HUDEP-2 (cell line): ENCODE data around the gene RAB37.
A peak's percentile ranks its signal among the peaks of the same experiment; 100 is the strongest.

Experiments used
- DNase-seq, 76 experiments: peaks; one replicate each; lab custom pipeline; 2025; ENCODE audit not compliant: unreplicated experiment in 76 of 76; lab: John Stamatoyannopoulos, UW

RAB37 gene

DNA sequence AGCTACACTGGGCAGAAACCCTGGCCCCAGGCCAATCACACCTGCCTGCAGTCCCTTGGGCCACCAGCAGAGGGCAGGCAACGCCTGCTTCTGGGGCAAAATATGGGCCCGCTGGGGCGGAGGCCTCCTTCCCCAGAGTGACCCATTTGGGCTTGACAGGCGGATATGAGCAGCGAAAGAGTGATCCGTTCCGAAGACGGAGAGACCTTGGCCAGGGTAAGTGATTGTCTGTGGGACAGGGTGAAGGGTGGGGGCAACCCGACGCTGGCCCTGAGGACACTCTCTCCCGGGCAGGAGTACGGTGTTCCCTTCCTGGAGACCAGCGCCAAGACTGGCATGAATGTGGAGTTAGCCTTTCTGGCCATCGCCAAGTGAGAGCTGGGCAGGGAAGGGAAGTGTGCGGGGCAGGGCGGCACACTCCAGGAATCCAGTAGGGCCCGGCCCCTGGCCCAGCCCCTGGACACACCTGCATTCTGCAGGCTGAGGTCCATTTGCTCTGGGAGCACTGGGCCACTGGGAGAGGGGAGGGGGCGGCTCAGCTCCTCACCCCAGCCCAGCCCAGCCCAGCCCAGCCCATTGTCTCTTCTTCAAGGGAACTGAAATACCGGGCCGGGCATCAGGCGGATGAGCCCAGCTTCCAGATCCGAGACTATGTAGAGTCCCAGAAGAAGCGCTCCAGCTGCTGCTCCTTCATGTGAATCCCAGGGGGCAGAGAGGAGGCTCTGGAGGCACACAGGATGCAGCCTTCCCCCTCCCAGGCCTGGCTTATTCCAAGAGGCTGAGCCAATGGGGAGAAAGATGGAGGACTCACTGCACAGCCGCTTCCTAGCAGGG is 7.9 kb downstream of the RAB37 start:
- DNase-seq, result peak in 70 of 76 experiments; percentile 22 to 95 (median 68)

DNA sequence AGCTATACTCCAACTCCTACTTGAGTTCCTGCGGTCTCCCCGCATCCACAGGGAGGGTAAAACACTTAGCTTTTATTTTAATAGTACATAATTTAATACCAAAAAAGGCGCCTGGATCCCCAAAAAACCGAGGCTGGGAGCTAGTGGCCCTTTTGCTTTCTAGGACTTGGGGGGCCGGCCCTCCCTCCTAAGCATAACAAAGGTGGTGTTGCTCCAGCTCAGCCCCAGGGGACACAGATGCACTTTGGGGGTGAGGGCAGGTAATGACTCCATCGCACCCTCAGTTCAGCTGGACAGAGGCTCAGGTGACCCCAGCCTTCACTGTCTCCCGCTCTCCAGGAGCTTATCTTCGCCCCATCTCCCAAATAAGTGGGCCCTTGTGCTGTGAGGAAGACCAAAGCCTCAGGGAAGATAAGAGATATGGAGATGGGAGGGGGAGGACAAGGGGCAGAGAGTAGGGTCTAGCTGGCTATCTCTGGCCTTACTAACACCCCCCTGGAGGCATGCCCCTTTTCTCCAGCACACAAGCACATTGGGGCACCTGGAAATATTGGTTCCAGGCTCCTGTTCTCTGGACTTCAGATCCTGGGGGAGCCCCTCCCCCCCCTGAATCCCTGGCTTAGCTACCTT is 8.6 kb downstream of the RAB37 start:
- no peak for DNase-seq

DNA sequence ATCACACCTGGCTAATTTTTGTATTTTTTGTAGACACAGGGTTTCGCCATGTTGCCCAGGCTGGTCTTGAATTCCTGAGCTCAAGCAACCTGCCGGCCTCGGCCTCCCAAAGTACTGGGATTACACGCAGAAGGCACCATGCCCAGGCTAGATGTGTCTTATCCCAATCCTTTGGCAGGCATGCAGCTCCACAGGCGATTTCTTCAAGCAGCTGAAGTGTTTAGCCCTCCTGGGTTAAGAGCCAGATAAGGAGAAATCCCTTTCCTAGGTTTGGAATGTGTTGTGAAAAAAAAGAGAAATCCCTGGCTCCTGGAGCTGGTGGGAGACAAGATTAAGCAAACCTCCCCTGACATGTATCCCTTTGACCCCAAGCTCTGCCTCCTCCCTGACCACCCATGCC is 9.3 kb downstream of the RAB37 start:
- DNase-seq, result no peak

DNA sequence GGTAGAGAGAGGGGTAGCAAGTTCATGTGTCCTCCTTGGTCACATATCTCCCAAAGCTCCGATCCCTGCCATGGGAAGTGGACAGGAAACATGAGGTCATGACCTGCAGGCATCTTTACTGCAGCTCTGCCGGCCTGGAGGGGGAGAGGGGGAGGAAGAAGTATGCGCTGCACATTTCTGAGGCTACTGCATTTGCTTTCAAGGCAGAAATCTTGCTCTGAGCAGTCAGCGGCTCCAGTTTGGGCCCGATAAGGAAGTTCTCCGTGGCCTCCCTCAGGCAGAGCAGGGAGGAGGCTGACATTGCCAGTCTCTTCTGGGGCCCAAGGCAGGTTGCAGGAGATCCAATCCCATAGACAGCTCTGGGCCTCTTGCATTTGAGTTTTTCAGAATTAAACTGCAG is 9.9 kb downstream of the RAB37 start:
- DNase-seq, result peak in 63 of 76 experiments; percentile 11 to 72 (median 50)

DNA sequence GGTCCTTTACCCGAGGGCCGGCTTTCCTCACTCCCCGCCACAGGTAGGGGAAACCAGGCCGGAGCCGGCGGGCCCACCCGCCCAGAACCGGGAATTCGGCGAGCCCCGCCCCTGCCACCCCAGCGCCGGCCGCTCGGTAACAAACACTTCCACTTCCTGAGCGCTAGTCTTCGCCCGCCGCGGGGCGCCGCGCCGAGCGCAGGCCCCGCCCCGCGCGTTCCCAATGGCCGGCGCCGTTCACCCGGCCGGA is 11.1 kb downstream of the RAB37 start:
- peak in 2 of 76 experiments; percentile 71 to 77 for DNase-seq

DNA sequence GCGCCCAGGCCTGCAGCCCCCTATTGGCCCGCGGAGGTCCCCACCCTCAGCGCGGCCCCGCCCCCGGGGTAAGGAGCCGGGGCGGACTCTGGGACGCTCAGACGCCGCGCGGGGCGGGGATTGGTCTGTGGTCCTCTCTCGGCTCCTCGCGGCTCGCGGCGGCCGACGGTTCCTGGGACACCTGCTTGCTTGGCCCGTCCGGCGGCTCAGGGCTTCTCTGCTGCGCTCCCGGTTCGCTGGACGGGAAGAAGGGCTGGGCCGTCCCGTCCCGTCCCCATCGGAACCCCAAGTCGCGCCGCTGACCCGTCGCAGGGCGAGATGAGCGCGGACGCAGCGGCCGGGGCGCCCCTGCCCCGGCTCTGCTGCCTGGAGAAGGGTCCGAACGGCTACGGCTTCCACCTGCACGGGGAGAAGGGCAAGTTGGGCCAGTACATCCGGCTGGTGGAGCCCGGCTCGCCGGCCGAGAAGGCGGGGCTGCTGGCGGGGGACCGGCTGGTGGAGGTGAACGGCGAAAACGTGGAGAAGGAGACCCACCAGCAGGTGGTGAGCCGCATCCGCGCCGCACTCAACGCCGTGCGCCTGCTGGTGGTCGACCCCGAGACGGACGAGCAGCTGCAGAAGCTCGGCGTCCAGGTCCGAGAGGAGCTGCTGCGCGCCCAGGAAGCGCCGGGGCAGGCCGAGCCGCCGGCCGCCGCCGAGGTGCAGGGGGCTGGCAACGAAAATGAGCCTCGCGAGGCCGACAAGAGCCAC is 11.6 kb downstream of the RAB37 start, which contains the start of gene NHERF1:
TSS of gene NHERF1 (plus strand) at position 100 of the 750 bp plus-strand sequence. CDS start at position 319, 219 bp downstream.
- DNase-seq, result peak in 71 of 76 experiments; percentile 48 to 94 (median 86)

DNA sequence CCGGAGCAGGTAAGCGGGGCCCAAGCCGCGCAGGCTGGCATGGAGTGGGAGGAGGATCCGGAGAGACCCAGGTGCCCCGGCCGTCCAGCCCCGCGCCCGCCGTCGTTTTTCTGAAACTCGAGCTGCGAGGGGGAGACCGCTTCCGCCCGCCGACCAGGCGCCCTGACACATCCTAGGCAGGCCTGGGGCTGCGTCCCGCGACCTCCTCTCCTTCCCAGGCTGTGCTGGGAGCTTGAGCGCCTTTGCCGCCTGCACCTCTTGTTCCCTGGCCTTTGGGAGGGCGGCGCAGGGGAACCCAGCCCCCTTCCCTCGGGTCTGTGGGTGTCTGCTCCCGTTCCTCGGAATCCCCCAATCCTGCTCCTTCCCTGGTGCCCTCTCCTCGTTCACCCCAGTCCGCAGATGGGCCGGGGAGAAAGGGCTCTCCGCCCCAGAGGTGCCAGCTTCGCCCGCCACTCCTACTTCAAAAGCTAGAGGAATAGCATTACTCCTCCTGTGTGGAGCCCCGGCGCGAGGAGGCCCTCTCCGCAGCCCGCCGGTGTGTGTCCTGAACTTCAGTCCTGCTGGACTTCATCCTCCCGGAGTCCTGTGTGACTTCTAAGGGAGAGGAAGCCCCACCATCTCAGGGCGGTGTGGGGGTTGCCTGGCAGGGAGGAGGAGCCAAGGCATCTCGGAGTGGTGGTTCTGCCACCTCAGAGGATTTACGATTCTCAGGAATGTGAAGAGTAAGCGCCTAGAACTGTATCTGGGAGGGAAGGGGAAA is 12.4 kb downstream of the RAB37 start:
- DNase-seq, result peak in 2 of 76 experiments; percentile 35 to 45

DNA sequence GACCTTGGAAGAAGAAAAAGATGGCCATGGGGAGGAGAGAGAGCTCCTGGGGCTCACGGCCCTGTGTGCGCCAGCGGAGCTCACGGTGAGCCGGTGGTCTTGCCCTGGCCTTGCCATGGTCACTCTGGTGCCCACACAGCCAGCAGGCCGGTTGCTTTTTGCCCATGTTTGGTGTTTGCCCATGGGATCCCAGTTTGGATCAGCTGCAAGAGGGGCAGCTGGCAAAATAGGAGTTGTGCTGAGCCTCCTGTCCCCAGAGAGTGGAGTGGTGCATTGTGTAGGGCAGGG is 12.9 kb downstream of the RAB37 start:
- DNase-seq, result no peak

DNA sequence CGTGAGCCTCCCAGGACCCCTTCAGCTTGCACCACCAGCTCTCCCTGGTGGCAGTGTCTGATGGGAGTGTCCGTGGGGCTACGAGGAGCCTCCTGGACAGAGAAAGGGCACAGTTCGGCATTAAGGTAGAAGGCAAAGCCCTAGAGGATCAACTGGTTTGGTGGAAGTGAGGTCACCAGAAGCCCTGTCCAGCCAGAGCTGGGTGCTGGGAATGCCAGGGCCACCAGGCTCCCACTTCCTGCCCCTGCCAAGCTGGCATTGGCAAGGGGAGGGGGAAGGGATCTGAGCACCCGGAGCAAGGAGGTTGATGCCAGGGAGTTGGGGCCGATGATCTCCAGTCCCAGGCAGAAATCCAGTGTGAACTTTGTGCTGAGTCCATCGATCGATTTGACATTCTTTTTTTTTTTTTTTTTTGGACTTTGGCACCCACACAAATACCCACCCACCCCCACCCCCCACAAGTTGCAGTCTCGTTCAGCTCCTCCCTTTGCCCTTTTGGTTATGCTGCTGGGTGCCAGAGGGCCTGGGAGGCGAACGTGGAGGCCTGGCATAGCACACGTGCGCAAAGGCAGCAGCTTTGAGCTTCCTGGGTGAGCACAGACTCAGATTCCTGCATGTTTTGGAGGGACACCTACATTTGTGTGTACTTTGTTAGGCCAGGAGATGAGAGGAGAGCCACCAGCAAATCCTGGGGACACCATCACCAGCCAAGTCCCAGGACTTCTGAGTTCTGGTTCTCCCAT is 13.4 kb downstream of the RAB37 start:
- no peak for DNase-seq

DNA sequence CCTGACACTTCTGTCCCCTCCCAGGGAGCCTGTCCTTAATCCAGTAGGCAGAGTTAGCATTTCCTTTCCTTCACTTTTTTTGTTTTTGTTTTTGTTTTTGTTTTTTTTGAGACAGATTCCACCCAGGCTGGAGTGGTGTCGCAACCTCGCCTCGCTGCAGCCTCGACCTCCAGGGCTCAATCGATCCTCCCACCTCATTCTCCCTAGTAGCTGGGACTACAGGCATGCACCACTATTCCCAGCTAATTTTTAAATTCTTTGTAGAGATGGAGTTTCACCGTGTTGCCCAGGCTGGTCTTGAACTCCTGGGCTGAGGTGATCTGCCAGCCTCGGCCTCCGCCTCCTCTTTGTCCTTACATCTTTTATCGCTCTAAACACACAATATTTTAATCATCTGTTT is 15.4 kb downstream of the RAB37 start:
- DNase-seq, result no peak

DNA sequence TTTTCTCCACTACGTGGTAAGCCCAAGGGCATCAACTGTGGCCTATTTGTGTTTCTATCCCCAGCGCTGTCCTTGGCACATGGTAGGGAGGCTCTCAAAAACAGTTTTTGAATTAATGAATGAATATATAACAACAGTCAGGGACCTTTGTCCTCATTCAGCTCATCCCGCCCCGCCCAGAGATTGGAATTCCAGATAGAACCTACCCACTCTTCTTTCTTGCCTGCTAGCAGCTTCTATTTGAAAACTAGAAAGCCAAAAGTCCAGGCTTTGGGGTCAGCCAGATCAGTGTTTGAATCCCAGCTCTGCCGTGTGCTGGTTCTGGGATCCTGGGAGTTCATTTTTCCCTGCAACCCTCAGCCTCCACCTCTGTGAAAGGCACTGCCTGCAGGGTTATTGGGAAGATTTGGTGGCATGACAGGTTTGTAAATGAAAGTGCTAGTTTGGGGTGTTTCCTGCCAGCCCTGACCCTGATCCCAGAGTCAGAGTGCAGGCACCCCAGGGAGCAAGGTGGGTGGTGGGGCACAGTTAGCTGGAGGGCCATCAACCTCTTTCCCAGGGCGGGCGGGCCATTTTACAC is 15.9 kb downstream of the RAB37 start:
- no peak for DNase-seq

DNA sequence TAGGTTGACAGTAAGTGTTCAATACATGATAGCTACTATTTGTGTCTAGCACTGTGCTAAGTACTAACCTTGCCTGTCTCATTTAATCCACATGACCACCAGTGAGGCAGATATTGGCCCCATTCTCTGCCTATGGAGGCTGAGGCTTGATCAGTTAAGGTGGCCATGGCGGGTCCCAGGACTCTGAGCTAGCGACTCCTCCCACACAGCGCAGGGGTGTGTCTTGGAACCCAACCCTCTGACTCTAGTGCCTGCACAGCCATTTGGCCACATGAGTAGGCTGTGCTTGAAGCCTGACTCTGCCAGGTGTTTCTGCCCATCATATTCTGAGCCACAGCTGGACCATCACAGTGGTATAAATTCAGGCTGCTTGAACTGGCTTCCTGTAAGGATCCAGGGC is 17.8 kb downstream of the RAB37 start:
- peak in 72 of 76 experiments; percentile 27 to 90 (median 70) for DNase-seq

DNA sequence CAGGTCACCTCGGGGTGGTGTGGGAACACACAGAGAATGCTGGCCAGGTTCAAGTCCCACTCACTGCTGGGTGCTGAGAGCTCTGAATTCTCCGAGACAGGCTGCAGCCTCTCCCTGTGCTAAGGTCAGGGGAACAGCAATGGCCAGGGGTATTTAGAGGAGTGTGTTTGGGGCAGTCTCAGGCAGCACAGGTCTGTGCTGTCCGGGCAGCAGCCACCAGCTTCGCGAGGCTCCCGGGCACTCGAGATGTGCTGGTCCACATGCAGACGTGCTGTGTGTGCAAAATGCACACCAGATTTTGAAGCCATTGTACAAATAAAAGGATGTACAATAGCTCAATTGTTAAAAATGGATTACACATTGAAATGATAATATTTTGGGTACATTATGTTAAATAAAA is 18.5 kb downstream of the RAB37 start:
- DNase-seq, result no peak

DNA sequence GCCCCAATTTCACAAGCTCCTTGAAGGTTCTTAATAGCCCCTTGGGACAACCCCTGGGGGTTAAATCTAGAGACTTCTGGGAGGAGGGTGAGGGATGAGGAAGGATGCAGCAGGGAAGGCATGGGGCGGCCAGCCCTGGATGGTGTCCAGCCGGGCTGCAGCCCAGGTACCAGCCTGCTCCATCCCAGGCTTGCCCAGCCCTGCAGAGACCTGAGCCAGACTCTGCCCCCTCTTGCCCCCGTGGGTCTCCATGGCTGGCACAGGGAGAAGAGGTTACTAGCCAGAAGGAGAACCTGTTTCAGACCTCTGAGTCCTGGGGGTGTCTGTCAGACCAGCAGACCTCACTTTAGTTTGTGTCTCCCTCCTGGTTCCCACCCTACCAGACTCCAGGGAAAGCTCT is 19.8 kb downstream of the RAB37 start:
- no peak for DNase-seq

DNA sequence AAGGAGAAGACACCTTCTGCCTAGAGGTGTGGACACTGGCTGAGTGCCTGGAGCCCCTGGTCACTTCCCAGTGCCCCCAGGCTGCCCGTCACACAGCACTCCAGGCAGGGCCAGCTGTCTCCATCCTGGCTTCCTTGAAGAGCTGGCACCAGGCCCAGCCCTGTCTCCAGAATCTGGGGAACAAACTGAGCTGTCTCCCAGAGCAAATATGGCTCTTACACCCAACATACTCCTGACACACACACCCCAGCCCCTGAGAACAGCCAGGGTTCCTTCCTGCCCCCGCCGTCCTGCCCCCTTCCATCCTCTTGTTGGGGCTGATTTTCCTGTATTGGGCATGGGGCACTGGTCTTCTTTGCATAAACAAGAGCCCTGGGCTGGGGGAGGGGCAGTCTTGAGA is 20.4 kb downstream of the RAB37 start:
- no peak for DNase-seq

DNA sequence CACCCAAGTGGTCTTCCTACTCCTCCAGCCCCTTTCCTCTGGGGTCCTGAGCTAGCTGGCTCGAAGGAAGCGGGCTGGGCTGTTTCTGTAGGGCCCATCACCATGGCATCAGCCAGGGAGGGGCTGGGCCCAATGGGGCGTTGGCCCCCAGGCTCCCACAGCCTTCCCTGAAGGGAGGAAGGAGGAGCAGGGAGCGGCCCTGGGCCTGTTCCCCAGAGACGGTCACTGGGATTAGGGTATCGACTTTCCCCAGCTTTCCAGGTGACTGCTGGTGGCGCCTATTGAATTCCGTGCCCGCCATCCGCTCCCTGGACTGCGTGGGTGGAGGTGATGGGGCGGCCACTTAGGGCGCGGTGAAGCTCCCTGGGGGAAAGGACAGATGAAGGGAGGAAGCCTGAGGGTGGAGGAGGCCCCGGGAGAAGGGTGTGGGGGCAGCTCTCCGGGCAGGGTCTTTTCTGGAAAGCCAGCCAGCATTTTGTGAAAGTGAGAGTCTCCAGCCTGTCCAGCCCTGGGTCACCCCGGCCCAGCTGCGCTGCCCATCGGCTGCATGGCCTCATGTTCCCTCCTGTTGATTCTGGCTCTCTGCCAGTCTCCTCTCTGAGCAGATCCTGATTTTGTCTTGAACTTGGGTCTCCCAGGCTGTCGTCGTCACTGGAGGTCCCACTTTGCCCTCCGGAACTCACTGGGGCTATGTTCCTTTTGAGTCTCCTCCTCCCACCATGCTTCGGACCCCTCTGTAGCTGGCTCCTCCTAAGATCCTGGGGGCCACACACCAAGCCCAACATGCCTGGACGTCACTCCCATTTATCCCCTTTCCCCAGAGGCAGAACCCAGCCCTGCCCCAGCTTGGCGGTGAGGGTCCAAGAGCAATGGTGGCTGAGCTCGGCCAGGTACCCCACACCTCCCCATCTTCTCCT is 21.1 kb downstream of the RAB37 start:
- DNase-seq, result peak in 2 of 76 experiments; percentile 9 to 11

DNA sequence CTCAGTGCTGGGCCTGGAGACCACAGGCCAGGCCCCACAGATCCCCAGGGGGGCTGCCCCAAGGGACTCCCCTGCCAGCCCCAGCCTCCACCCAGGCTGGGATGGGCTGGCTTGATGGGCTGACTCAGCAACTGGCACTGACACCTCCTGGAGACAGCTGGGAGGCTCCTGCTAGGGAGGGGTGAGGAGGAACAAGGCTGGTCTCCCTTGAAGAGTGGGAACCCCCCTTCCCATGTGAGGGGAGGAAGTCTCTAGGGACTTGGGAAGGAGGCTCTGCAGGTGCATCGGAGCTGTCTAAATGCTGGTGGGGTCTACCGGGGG is 21.8 kb downstream of the RAB37 start:
- DNase-seq, result peak in 35 of 76 experiments; percentile 5 to 54 (median 29)

DNA sequence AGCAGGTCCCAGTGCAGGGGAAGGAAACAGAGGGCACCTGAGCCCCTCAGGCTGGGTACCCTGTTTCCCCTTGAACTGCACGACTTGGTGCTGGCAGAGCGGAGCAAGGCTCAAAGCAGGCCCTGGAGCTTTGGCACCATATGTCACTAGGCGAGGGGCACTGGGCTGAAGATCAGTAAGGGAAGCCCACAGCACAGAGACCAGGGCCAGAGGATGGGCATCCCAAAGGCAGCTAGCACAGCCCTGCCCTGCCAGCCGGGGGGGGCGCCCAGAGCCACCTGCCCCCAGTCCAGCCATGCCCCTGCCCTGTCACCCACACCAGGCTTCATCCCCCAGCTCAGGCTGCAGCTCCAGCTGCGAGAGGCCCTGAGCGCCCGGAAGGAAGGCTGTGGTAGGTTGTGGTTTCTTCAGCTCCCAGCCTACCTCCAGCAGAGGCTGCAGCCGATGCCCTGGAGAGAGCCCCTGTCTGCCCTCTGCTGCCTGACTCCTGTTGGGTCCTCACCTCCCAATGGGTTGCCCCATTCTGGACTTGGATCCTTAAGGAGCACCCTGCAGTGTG is 22.3 kb downstream of the RAB37 start:
- DNase-seq, result peak in 4 of 76 experiments; percentile 11 to 38 (median 20)

DNA sequence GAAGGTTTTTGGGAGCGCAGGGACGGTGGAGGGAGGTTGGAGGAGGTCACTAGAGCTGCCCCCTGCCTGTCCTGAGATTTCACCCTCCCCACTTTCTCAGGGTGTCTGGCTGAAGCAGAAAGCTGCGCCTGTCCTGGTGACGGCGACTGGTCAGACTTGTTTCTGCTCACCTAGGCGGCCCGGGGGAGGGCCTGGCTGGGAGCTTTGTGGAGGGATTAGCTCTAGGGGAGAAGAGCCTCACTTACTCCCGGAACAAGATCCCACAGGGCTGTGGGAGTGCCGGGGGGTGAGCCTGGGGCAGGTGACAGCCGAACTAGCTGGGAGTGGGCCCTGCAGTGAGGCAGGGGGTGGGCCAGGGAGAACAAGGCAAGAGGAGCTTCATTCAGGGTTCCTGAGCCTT is 22.9 kb downstream of the RAB37 start:
- DNase-seq, result no peak
